Activated B cell treated with CpG ODN at 0.5 μM for 24 hours (primary cell): ENCODE results near the gene RASL10A. TPM values are rescaled to one million over a fixed set of nuclear protein-coding genes. Genes with fewer than 3 reads are reported as not detected.

Experiments used
- ATAC-seq: fragments of 200-7000 bp; cut with Tn5 transposase; one replicate; pipeline ENCODE4 v1.10.0; 2021; ENCODE audit warnings: low read depth, mild to moderate bottlenecking, moderate library complexity
- CTCF ChIA-PET: fragments of 350-600 bp; sonication (Branson Sonifier 250); formaldehyde crosslinking; loops from one replicate; lab custom pipeline; 2021; ENCODE audit warnings: antibody characterized with exemption; lab: Charles Lee
- POLR2A ChIA-PET: fragments of 350-600 bp; sonication (Branson Sonifier 250); formaldehyde crosslinking; loops from one replicate; lab custom pipeline; 2021; ENCODE audit warnings: antibody characterized with exemption; lab: Charles Lee
- DNase-seq: peaks from one replicate; pipeline ENCODE4 v3.0.0; 2022
- H3K27ac Mint-ChIP-seq: one replicate; pipeline ENCODE4 v1.8.0; 2020; ENCODE audit warnings: mixed read lengths
- H3K27me3 Mint-ChIP-seq: one replicate; pipeline ENCODE4 v1.8.0; 2021; ENCODE audit warnings: mixed read lengths
- H3K36me3 Mint-ChIP-seq: one replicate; pipeline ENCODE4 v1.8.0; 2021; ENCODE audit warnings: low read depth, mixed read lengths
- H3K4me1 Mint-ChIP-seq: one replicate; pipeline ENCODE4 v1.8.0; 2021; ENCODE audit warnings: mixed read lengths
- H3K4me3 Mint-ChIP-seq: one replicate; pipeline ENCODE4 v1.8.0; 2020; ENCODE audit warnings: mild to moderate bottlenecking, mixed read lengths
- H3K9me3 Mint-ChIP-seq: one replicate; pipeline ENCODE4 v1.8.0; 2020; ENCODE audit warnings: mixed read lengths
- intact Hi-C: fragments of 100-400 bp; cut with micrococcal nuclease; formaldehyde crosslinking; loops from one replicate; pipeline ENCODE4 v1.15.1; 2024
- total RNA-seq: library from RNA; stranded (reverse); gene quantifications from 2 replicates; pipeline ENCODE4 v1.2.3, GENCODE V29; 2022
- TF ChIP-seq, protein P1 (sequence below): fragments of 200-600 bp; IDR thresholded peaks from one replicate; pipeline ENCODE4 v1.8.0; 2022; ENCODE audit warnings: antibody characterized with exemption, mild to moderate bottlenecking

The RASL10A gene
- total RNA-seq, 1 donor from 2014 or later: 1.0 TPM

- Mint-ChIP-seq H3K4me3 (no peak overlapping the region), H3K9me3 (no peaks in the 10 kb centered on the region), H3K27ac (no peak overlapping the region), H3K36me3 (peaks cover 33% of the 10 kb centered on the region), H3K27me3 (no peaks in the 10 kb centered on the region), H3K4me1 (peaks cover 38% of the 10 kb centered on the region)
- intact Hi-C loops: loop anchor here (5.0 to 10.0 kb wide), 5 partner anchors 194 to 1351 kb away; partner anchors contain the start of genes CHEK2, HSCB, KREMEN1 and PITPNB
- DNase-seq (no peak), ATAC-seq (no peak)
- TF ChIP-seq, protein P1, sequence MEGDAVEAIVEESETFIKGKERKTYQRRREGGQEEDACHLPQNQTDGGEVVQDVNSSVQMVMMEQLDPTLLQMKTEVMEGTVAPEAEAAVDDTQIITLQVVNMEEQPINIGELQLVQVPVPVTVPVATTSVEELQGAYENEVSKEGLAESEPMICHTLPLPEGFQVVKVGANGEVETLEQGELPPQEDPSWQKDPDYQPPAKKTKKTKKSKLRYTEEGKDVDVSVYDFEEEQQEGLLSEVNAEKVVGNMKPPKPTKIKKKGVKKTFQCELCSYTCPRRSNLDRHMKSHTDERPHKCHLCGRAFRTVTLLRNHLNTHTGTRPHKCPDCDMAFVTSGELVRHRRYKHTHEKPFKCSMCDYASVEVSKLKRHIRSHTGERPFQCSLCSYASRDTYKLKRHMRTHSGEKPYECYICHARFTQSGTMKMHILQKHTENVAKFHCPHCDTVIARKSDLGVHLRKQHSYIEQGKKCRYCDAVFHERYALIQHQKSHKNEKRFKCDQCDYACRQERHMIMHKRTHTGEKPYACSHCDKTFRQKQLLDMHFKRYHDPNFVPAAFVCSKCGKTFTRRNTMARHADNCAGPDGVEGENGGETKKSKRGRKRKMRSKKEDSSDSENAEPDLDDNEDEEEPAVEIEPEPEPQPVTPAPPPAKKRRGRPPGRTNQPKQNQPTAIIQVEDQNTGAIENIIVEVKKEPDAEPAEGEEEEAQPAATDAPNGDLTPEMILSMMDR: no peak
- ChIA-PET CTCF (interaction anchor here (1.6 kb wide), 1 partner anchor 20 kb away, joined by 4 read pairs; no protein-coding TSS in a partner anchor), POLR2A (no interaction called here)
Measured at GRCh38 chr22:29265929-29266328, 49.6 kb downstream of the RASL10A start.

DNA sequence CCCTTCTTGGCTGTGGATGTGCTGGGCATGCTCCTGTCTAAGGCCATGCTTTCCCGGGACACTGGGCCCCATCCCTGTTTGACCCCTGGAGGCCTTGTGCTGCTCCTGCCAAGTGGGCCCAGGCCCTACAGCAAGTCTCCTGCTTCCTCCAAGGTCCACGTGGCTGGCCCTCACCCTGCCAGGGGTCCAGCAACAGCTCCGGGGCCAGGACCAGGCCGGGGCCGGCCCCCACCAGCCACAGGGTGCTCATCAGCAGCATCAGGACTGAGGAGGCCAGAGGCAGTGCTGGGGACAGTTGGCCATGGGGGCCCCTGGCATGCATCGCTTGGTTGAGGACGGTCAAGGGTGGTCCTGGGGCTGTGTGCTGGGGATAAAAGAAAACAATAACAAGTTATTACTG lies 50.2 kb downstream of the RASL10A start:
- POLR2A ChIA-PET: no interaction called here
- H3K9me3 Mint-ChIP-seq: no peaks in the 10 kb centered on the region
- H3K36me3 Mint-ChIP-seq: peaks cover 27% of the 10 kb centered on the region
- H3K4me3 Mint-ChIP-seq: no peak overlapping the region
- H3K27me3 Mint-ChIP-seq: no peaks in the 10 kb centered on the region
- peaks cover 32% of the 10 kb centered on the region for H3K4me1 Mint-ChIP-seq
- TF ChIP-seq, protein P1: no peak
- CTCF ChIA-PET: no interaction called here
- ATAC-seq (no peak), DNase-seq (no peak)
- H3K27ac Mint-ChIP-seq: no peak overlapping the region
- intact Hi-C loops: loop anchor here (5.0 to 10.0 kb wide), 5 partner anchors 193 to 1351 kb away; partner anchors contain the start of genes CHEK2, HSCB, KREMEN1 and PITPNB

- no peaks in the 10 kb centered on the region for H3K9me3 Mint-ChIP-seq
- H3K27ac Mint-ChIP-seq: no peak overlapping the region
- ATAC-seq (no peak), DNase-seq (no peak)
- H3K27me3 Mint-ChIP-seq: no peaks in the 10 kb centered on the region
- ChIA-PET CTCF (interaction anchor here (0.6 kb wide), 1 partner anchor 12 kb away, joined by 3 read pairs; no protein-coding TSS in a partner anchor), POLR2A (no interaction called here)
- peaks cover 13% of the 10 kb centered on the region for H3K36me3 Mint-ChIP-seq
- H3K4me3 Mint-ChIP-seq: no peak overlapping the region
- peaks cover 17% of the 10 kb centered on the region for H3K4me1 Mint-ChIP-seq
- intact Hi-C loops: loop anchor here (10.0 kb wide), 1 partner anchor 1349 kb away; the partner anchor contains the start of gene PITPNB
- TF ChIP-seq, protein P1: no peak
Measured at GRCh38 chr22:29263791-29264276, 51.7 kb downstream of the RASL10A start.

Other genes with a start within 250 kb of the RASL10A start
- gene KREMEN1, start 242.7 kb downstream of the RASL10A start, total RNA-seq: not detected in 2 replicates
- gene EMID1, start 109.8 kb downstream of the RASL10A start, total RNA-seq: not detected in 2 replicates
- 17.7 and 17.9 TPM in 2 replicates for gene RHBDD3, start 47.7 kb downstream of the RASL10A start, total RNA-seq
- gene EWSR1, start 47.4 kb downstream of the RASL10A start, total RNA-seq: 347 and 382 TPM in 2 replicates
- not detected in 2 replicates for gene GAS2L1, start 9.0 kb downstream of the RASL10A start, total RNA-seq
- gene AP1B1, start 72.9 kb upstream of the RASL10A start, total RNA-seq: 120 and 132 TPM in 2 replicates
- not detected in 2 replicates for gene RFPL1, start 122.9 kb upstream of the RASL10A start, total RNA-seq
- 0.15 and 0.20 TPM in 2 replicates for gene NEFH, start 164.5 kb upstream of the RASL10A start, total RNA-seq
- gene THOC5, start 238.1 kb upstream of the RASL10A start, total RNA-seq: 44.1 and 51.3 TPM in 2 replicates